Measurements from ENCODE around the gene LMF1. TPM values are rescaled to one million over a fixed set of nuclear protein-coding genes. Genes with fewer than 3 reads are reported as not detected.

LMF1 gene
- total and polyA plus RNA-seq, 9 of the 15 experiments (the other 6 are each of a cell fraction or from before 2014, with no cell fraction given) = 0.11 to 1.6 (median 0.55) TPM; not detected in 1

DNA sequence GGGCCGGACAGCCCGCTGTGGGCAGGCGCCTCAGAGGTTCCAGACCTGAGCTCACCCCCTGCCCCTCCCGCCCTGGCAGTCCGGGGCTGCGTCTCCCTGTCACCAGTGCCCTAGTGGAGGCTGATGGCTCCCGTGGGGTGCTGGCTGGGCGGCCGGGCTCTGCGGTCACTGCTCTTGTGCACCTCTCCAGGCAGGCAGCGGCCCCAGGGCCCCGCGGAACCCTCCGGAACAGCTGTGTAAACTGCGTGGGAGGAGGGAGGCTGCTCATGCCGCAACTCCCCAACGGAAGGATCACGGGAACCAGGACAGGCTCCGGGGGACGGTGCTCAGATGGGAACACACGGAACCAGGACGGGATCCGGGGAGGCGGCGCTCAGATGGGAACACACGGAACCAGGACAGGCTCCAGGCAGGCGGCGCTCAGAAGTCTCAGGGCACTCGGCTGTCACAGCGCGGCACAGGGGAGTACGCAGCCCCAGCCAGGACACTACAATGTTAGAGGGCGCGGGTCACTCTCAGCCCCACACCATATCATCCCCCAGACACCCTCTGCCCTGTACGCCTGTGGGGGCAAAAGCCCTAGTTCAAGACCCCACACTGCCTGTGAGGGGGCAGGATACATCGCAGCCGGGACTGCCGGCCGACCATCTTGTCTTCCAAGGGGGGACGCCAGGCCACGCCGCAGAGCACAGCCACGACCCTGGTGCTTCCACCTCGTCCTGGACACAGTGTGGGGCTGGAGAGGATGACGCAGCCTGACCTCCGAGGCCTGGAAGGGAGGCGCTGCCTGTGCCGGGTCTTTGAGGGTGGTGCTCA is 96.2 kb downstream of the LMF1 start (continued):
- TF ChIP-seq PBX2 (CRISPR knock-in tag; IDR thresholded peaks at IDR 0.05; ENCODE audit: low read depth) (no peak), PBX2 (tag; conservative IDR thresholded peaks at IDR 0.05; ENCODE audit: low read depth) (no peak), TFAP4 (CRISPR knock-in tag; IDR thresholded peaks at IDR 0.05; ENCODE audit: borderline replicate concordance) (peak; percentile 92), KAT7 (CRISPR knock-in tag; IDR thresholded peaks at IDR 0.05; ENCODE audit: borderline replicate concordance) (no peak)

GRCh38 chr16:873889-874288 is 96.9 kb downstream of the LMF1 start:
- H3K4me2 ChIP-seq (ENCODE audit: insufficient read depth, low read length) = no peak overlapping the region
- peaks cover 57 to 94% of the 10 kb centered on the region in 2 experiments; a peak in 4 of 5 replicates for H3K27me3 ChIP-seq (ENCODE audit: control insufficient read depth in 2 of 2, insufficient read depth in 2 of 2, low read length in 2 of 2)
- peaks cover 3% of the 10 kb centered on the region for H3K9me1 ChIP-seq (ENCODE audit: control insufficient read depth, insufficient read depth, low read length)
- 4% methylated on average over 22 of the region's 22 CpGs for WGBS (ENCODE audit: insufficient coverage, low coverage, missing lambda C conversion rate)
- CTCF ChIA-PET (ENCODE audit: low intra/inter-chr PET ratio) = no interaction called here
- no peak overlapping the region for H3K4me3 ChIP-seq
- intact Hi-C loops (cut with micrococcal nuclease) (no loop called here), in situ Hi-C loops (cut with MboI) (no loop called here)
- peaks cover 32% of the 10 kb centered on the region; the same call in 1 of the 2 replicates for H4K20me1 ChIP-seq (replicated peaks; ENCODE audit: control insufficient read depth, insufficient read depth, low read length)
- no peak for ATAC-seq
- no peaks in the 10 kb centered on the region for H3K9me3 ChIP-seq (replicated peaks; ENCODE audit: control insufficient read depth, insufficient read depth, low read depth, low read length)
- DNase-seq (ENCODE audit: extremely low read depth in 1 of 4, low spot score in 3 of 4) = no peak
- FAIRE-seq = no peak
- H3K4me1 ChIP-seq (replicated peaks in 1 of 2; ENCODE audit: control insufficient read depth in 2 of 2, insufficient read depth in 2 of 2, low read length in 2 of 2) = peaks cover 0 to 52% of the 10 kb centered on the region in 2 experiments; a peak in 3 of 5 replicates
- no peaks in the 10 kb centered on the region for H3K36me3 ChIP-seq (ENCODE audit: control insufficient read depth, insufficient read depth, low read length)
- POLR2A ChIA-PET = interaction anchor here (0.6 to 1.1 kb wide), 4 partner anchors 9 to 332 kb away, joined by 3 read pairs; no protein-coding TSS in a partner anchor
- no peaks in the 10 kb centered on the region for H3K79me2 ChIP-seq (ENCODE audit: control insufficient read depth, insufficient read depth, low read length)
- H2AFZ ChIP-seq (ENCODE audit: low read depth, low read length) = no peak overlapping the region
- H3K27ac ChIP-seq (ENCODE audit: extremely low read depth, low read depth, low read length) = no peak overlapping the region
- no peak overlapping the region for H3K9ac ChIP-seq (ENCODE audit: insufficient read depth in 1 of 2, low read depth in 2 of 2, low read length in 2 of 2)
- BruUV-seq (replicated peaks) = no TSS peak
- TF ChIP-seq ATF3 (IDR thresholded peaks at IDR 0.05) (no peak), ATF3 (CRISPR knock-in tag; conservative IDR thresholded peaks at IDR 0.05) (no peak), IRF1 (CRISPR knock-in tag; IDR thresholded peaks at IDR 0.05; ENCODE audit: borderline replicate concordance) (no peak), AFF1 (IDR thresholded peaks at IDR 0.05; ENCODE audit: low read depth in 1 of 2, partially characterized antibody in 2 of 2) (no peak), ZNF239 (CRISPR knock-in tag; IDR thresholded peaks at IDR 0.05) (no peak)

All from K562 (cell line).